Brain pericyte (primary cell): ENCODE data around the gene NEO1.

Source experiments
- DNase-seq: peaks from one replicate; pipeline ENCODE4 v3.0.0-alpha.2; 2012; ENCODE audit warnings: low read depth, low spot score

NEO1 gene

DNA sequence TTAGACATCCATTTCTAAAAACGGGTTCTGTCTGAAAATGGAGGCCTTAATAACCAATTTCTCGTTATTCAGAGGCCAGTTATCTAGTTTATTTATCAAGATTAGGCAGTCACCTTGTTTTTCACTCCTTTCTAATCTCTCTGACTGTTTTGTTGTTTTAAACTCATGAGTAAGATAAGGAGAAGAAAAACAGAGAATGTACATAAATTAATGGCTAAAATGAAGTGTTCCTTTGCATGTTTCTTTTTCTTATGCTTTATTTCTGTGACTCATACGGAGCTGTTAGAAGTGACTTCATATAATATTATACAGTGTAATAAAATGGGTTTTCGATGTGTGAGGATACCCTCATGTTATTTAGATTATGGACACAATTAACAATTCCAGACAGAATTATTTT, 22.0 kb downstream of the NEO1 start:
- no peak for DNase-seq

DNA sequence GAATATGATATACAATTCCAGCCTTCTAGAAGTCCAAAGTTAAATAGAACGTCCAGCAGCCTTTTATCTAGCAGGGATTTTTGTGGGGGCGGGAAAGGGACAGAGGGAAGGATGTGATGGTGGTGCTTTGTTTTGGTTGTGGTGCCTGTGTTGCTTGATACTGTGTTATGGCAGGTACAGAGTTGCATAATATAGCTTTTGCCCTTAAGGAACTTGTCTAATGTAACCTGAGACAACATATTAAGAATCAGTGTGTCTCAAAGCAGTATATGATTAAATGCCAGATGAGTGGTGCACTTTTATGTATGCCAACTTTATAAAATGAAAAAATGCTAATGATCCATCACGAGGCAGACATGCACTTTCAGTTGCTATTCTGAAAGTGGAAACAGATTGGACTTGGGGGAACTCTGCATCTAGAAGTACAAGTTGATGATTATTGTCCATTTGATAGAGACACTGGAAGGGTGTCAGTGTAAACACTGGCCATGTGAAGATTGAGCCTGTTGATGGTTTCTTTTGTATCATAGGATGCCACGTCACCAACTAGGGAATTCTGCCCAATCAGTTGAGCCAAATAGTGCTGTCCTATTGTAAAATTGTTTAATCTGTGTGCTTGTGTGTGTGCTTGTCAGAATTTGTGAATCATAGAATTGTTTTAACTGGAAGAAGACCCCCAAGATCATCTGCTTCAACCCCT, 23.0 kb downstream of the NEO1 start:
- DNase-seq: no peak

DNA sequence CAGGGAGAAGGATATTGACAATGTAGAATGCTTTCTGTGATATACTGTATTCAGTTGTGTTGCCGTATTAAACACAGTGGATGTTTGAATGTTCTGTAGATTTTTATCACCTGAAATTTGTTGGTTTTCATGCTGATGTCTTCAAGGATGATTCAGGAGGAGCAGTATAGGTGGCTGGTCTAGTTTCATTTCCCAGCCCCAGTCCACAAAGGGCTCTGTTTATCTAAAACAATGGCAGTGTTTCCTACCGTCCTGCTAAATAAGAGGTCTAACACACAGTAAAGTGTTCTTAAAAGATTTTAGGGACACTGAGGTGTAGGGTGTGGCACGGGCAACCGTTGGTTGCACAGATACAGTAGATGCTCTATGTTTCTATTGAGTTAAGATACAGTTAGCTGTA, 26.0 kb downstream of the NEO1 start:
- no peak for DNase-seq

- DNase-seq: no peak
Measured at GRCh38 chr15:73078722-73079121, 26.5 kb downstream of the NEO1 start.

GRCh38 chr15:73079565-73079964, 27.3 kb downstream of the NEO1 start:
- no peak for DNase-seq

- peak; percentile 7 for DNase-seq
Measured at GRCh38 chr15:73081321-73081958, 29.2 kb downstream of the NEO1 start.

DNA sequence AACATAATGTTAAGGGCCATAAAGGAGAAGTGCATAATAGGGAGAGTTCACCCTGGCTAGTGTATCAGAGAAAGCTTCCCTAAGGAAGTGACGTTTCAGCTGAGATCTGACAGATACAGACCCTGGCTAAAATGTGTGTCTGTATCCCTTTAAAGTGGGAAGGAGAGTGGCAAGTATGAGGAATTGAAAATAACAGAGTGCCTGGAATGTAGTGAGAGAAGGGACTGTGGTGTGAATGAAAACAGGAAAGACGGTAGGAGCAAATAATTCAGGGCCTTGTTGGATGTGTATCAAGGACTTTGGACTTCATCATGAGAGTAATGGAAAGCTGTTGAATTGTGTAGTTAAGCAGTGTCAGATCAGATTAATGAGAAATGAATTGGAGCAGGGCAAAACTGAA, 30.5 kb downstream of the NEO1 start:
- no peak for DNase-seq

DNA sequence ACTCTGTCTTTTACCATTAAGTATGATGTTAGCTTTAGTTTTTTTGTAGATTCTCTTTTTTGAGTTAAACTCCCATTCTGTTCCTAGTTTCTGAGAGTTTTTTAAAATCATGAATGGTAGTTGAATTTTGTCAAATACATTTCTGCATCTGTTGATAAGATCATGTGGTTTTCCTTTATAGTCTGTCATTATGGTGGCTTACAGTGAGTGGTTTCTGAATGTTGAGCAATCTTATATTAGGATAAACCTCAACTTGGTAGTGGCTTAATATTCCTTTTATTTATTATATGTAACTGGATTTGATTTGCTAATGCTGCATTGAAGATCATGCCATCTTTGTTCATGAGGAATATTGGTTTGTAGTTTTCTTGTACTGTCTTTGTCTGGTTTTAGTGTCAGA, 34.8 kb downstream of the NEO1 start:
- DNase-seq: no peak

DNA sequence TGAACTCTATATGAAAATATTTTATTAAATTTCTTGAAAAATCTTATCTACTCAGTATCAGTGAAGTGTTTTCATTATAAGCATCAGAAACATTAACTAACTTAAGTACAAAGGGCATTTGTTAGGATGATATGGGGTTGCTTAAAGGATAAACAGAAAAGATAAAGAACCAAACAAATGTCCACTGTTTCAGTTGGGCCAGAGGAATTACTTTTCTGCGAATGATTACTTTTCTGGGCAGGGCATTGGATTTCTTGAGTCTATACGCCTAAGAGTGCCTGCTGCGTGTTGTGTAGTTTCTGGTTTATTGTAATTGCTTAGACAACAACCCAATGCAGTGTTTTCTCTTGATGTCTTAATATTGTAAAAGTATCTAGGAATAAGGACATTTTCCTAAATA, 52.8 kb downstream of the NEO1 start:
- DNase-seq: no peak

DNA sequence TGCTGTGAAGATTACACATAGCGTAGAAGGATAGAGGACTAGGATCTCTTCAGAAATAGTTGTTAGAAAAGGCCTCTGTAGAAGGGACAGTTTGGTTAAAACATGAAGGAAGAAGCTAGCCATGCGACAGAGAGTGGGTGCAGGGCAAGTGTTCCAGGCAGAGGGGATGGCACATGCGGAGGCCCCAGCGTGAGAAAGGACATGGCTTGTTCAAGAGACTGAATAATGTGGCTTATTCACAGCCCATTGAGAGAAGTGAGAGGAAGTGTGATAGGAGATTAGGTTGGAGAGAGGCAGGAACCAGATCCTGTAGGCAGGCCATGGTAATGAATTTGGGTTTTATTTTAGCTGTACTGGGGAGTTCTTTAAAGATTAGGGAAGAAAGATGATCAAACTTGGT, 56.4 kb downstream of the NEO1 start:
- no peak for DNase-seq

GRCh38 chr15:73109765-73110164, 57.5 kb downstream of the NEO1 start:
- DNase-seq: no peak

DNA sequence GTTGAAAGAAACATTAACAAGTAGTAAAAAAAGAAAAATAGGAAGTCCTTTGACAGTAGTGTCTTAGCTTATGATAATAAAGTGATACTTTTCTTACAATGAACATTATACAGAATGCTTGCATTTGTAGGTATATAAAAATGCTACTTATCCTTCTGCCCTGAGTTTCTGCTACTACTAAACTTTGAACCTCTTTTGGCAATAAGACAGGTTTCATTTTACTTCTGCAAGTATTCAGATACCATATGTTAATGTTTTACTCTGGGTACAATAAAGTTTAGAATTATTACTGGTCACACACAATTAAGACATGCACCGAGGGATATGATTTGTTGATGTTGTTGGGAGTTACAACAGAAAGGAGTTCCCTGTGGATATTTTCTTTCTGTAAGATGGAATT, 57.9 kb downstream of the NEO1 start:
- DNase-seq: no peak

DNA sequence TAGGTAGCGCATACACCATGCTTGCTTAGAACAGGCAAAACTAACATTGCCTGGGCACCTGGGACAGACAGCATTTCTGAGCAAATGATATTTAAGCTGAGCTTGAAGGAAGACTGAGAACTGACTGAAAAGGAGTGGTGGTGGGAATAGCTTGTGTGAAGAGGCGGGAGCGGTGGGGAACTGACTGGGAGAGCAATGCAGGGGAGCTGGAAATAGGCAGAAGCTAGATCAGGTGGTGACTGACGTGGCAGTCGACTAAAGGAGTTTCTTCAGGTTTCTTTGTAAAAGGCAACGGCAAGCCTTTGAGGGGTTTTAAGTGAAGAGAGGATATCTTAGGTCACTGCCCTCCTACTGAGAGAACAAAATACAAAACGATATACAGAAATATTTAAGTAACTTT, 61.8 kb downstream of the NEO1 start:
- no peak for DNase-seq

- DNase-seq: no peak
Measured at GRCh38 chr15:73116164-73116563, 63.9 kb downstream of the NEO1 start.

DNA sequence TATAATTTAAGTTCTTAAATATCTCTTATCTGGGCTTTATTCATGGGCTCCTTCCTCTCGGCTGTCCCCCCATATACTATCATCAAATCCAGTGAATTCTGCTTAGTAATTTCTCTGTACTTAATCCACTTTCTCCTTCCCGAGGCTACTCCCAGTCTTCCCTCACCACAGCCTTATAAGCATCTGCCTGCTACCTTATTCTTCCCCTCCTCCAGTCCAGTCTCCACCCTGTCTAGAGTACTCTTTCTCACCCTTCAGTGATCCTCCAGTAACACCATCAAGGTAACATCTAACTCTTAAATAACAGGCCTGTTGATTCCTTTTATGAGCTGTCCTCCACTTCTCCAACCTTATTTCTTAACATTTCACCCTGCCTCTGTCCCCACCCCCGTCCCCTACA, 65.8 kb downstream of the NEO1 start:
- DNase-seq: no peak

DNA sequence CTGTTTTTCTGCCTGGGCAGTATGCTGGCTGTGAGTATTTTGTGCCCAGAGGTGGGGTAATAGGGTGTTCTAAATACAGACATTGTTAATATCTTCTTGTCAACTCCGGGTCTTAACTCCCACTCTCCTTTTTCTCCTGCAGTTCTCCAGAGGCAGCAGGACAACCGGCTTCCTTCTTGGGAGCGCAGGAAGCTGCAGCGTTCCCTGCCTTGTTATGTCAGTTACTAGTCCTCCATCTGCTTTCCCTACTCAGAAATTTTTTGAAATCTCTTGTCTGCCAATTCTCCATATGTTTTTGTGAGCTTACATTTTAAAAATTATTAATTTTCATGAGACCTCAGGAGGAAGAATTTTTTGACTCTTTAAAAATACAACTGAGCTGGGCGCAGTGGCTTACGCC, 67.2 kb downstream of the NEO1 start:
- DNase-seq: no peak

- no peak for DNase-seq
Measured at GRCh38 chr15:73120269-73120668, 68.0 kb downstream of the NEO1 start.

- no peak for DNase-seq
Measured at GRCh38 chr15:73125219-73125618, 73.0 kb downstream of the NEO1 start.

- no peak for DNase-seq
Measured at GRCh38 chr15:73127302-73127936, 75.2 kb downstream of the NEO1 start.

- DNase-seq: no peak
Measured at GRCh38 chr15:73130830-73131229, 78.6 kb downstream of the NEO1 start.

GRCh38 chr15:73134196-73134595, 81.9 kb downstream of the NEO1 start:
- DNase-seq: no peak

- no peak for DNase-seq
Measured at GRCh38 chr15:73139041-73139743, 86.9 kb downstream of the NEO1 start.
